Anterior cingulate cortex (tissue), 58 donors: ENCODE results near the gene COL5A1.
"Not testable (repeated sequence)": the region's sequence is repeated elsewhere in the genome, so short reads cannot be mapped to it uniquely, and the experiment has no call there.

Experiments used
- DNase-seq, 58 donors: peaks; one replicate each; lab custom pipeline; 2025; lab: John Stamatoyannopoulos, UW

COL5A1 gene

GRCh38 chr9:134653259-134654009, 11.8 kb downstream of the COL5A1 start:
- no peak for DNase-seq

- DNase-seq: no peak
Observed at GRCh38 chr9:134655101-134655500, 13.5 kb downstream of the COL5A1 start.

- no peak for DNase-seq
Observed at GRCh38 chr9:134655586-134656333, 14.2 kb downstream of the COL5A1 start.

- no peak for DNase-seq
Observed at GRCh38 chr9:134656334-134657006, 14.9 kb downstream of the COL5A1 start.

GRCh38 chr9:134657666-134658377, 16.2 kb downstream of the COL5A1 start:
- no peak for DNase-seq

- no peak for DNase-seq
Observed at GRCh38 chr9:134658378-134658955, 16.9 kb downstream of the COL5A1 start.

- DNase-seq: no peak
Observed at GRCh38 chr9:134659688-134660131, 18.1 kb downstream of the COL5A1 start.

GRCh38 chr9:134660407-134660806, 18.8 kb downstream of the COL5A1 start:
- DNase-seq: no peak

- DNase-seq: no peak
Observed at GRCh38 chr9:134661299-134661698, 19.7 kb downstream of the COL5A1 start.

GRCh38 chr9:134661791-134662142, 20.2 kb downstream of the COL5A1 start:
- no peak for DNase-seq

- DNase-seq: no peak
Observed at GRCh38 chr9:134662143-134662876, 20.7 kb downstream of the COL5A1 start.

GRCh38 chr9:134663084-134663483, 21.5 kb downstream of the COL5A1 start:
- no peak for DNase-seq

- DNase-seq: no peak
Observed at GRCh38 chr9:134663753-134664415, 22.3 kb downstream of the COL5A1 start.

GRCh38 chr9:134664446-134664845, 22.8 kb downstream of the COL5A1 start:
- no peak for DNase-seq

- no peak for DNase-seq
Observed at GRCh38 chr9:134666208-134666607, 24.6 kb downstream of the COL5A1 start.

- DNase-seq: no peak
Observed at GRCh38 chr9:134666831-134667230, 25.2 kb downstream of the COL5A1 start.

- not testable (repeated sequence) for DNase-seq
Observed at GRCh38 chr9:134668977-134669376, 27.4 kb downstream of the COL5A1 start.

- DNase-seq: no peak
Observed at GRCh38 chr9:134669399-134669955, 27.9 kb downstream of the COL5A1 start.

GRCh38 chr9:134670042-134670525, 28.5 kb downstream of the COL5A1 start:
- no peak for DNase-seq
